Measurements from ENCODE around the gene PARD3B. TPM values are rescaled to one million over a fixed set of nuclear protein-coding genes. Genes with fewer than 3 reads are reported as not detected.

The PARD3B gene
- total and polyA plus RNA-seq, 8 donors, result 18.5 to 24.6 (median 21.1) TPM

GRCh38 chr2:205539603-205540002 is 994.3 kb downstream of the PARD3B start:
- Histone ChIP-seq H3K9me3 (no peaks in the 10 kb centered on the region), H3K27ac (no peak overlapping the region)
- TF ChIP-seq CTCF (IDR thresholded peaks at IDR 0.05), result no peak

DNA sequence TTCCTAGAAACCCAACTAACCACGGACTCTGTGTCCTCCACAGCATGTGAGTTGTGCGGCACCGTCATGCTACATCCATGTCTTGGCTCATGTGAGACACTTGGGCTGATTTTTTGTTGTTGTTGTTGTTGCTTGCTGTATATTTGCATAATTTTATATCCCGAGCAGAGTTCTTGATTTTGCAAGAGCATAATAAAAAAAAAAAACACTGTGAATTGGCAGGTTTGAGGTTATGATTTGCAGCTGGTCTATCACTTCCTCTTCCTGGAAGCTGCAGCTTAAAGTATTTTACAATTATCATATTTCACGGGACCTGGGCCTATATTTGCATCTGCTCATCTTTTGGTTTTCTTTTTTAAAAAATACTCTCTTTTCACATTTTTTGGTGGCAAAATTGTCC is 994.8 kb downstream of the PARD3B start:
- H3K36me3 ChIP-seq, result no peaks in the 10 kb centered on the region
- H3K27me3 ChIP-seq, result no peaks in the 10 kb centered on the region
- ATAC-seq (no peak), DNase-seq (peak in 2 of 4 donors; percentile 32 to 39)
- H3K27ac ChIP-seq, result no peak overlapping the region
- no peak for TF ChIP-seq CTCF (IDR thresholded peaks at IDR 0.05)
- H3K9me3 ChIP-seq, result no peaks in the 10 kb centered on the region
- intact Hi-C loops (cut with DNase I), result no loop called here
- H3K4me3 ChIP-seq, result no peak overlapping the region
- peaks cover 0 to 16% of the 10 kb centered on the region in 2 donors for H3K4me1 ChIP-seq

More at GRCh38 chr2:205539603-205540002, 994.3 kb downstream of the PARD3B start:
- Histone ChIP-seq H3K4me1 (peaks cover 0 to 16% of the 10 kb centered on the region in 2 donors), H3K36me3 (no peaks in the 10 kb centered on the region), H3K4me3 (no peak overlapping the region), H3K27me3 (no peaks in the 10 kb centered on the region)
- intact Hi-C loops (cut with DNase I), result no loop called here
- no peak for ATAC-seq
- DNase-seq, result no peak

DNA sequence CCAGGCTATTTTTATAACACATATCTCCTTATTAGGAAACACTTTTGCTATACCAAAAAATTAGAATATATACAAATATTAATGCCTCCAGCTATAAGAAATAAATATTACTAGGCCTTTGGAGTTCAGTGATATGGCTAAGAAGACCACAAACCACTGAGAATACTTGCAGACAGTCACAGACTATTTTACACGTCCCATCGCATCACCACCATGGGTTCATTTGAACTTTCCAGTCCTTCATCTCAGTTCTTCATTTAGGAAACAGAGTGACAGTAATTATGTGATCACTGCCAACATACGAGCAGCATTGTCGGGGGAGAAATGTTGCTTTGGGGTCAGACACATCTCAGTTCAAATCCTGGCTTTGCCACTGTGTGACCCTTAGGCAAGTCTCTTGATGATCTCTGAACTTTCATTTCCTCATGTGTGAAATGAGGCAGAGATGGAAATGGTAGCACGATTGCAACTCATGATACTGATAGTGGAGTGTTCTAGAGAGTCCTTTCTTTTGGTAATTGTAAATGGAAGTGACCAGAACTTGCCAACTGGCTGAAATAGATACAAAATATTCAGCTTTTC is 998.1 kb downstream of the PARD3B start:
- no peak for TF ChIP-seq CTCF (IDR thresholded peaks at IDR 0.05)
- H3K27ac ChIP-seq, result no peak overlapping the region
- peaks cover 0 to 29% of the 10 kb centered on the region in 2 donors for H3K4me1 ChIP-seq
- ATAC-seq (no peak), DNase-seq (no peak)
- intact Hi-C loops (cut with DNase I), result no loop called here
- no peaks in the 10 kb centered on the region for H3K27me3 ChIP-seq
- no peak overlapping the region for H3K4me3 ChIP-seq
- no peaks in the 10 kb centered on the region for H3K36me3 ChIP-seq
- H3K9me3 ChIP-seq, result no peaks in the 10 kb centered on the region

DNA sequence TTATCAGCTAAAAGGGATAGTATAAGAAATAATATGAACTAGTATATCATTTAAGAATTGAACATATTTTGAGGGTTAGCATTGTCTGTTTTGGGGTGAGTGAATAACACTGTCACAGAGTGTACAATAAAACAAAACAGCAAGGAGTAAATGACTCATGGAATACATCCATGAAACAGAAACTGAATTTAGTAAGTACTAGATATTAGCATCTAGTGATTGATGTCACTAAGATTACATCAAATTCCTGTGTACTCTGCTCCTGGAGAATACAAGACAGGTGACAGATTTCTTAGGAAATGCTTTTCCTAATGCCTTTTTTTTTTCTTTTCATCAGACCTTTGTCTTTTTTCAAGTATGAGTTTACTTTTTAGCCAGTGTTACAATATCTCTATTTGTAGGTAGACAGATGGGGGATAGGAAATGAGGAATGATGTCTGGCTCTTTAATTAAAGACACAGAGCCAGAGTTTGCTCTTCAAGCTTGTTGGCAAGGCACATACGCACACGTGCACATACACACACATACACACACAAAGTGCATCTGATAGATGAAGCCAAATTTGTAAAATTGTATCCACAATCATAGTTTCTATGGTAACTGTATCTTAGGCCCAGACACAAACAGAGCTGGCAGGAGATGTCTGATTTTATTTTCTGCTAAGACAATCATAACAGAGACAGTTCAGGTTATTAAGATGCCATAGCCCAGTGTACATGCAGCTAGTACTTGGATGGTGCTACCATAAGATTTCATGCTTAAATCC is 998.8 kb downstream of the PARD3B start:
- intact Hi-C loops (cut with DNase I), result no loop called here
- Histone ChIP-seq H3K27me3 (no peaks in the 10 kb centered on the region), H3K27ac (no peak overlapping the region), H3K36me3 (no peaks in the 10 kb centered on the region), H3K9me3 (no peaks in the 10 kb centered on the region), H3K4me1 (peaks cover 0 to 29% of the 10 kb centered on the region in 2 donors), H3K4me3 (no peak overlapping the region)
- ATAC-seq (no peak), DNase-seq (peak in 2 of 4 donors; percentile 12 to 28)
- no peak for TF ChIP-seq CTCF (IDR thresholded peaks at IDR 0.05)

GRCh38 chr2:205545971-205546816 is 1000.9 kb downstream of the PARD3B start:
- Histone ChIP-seq H3K4me1 (peaks cover 0 to 18% of the 10 kb centered on the region in 2 donors), H3K9me3 (no peaks in the 10 kb centered on the region), H3K27ac (peak overlapping the region; percentile 8 to 75), H3K27me3 (no peaks in the 10 kb centered on the region), H3K36me3 (no peaks in the 10 kb centered on the region), H3K4me3 (no peak overlapping the region)
- ATAC-seq, result peak; percentile 50
- TF ChIP-seq CTCF (IDR thresholded peaks at IDR 0.05), result no peak
- intact Hi-C loops (cut with DNase I), result no loop called here
- DNase-seq, result no peak
